ENCODE results near the gene SLC7A10.
"Not testable (repeated sequence)": the region's sequence is repeated elsewhere in the genome, so short reads cannot be mapped to it uniquely, and the experiment has no call there.

SLC7A10 gene

GRCh38 chr19:33236696-33237390, 11.2 kb upstream of the SLC7A10 start:
- no peak for DNase-seq (ENCODE audit: low spot score)

- DNase-seq (ENCODE audit: low spot score): no peak
Measured at GRCh38 chr19:33235996-33236350, 10.3 kb upstream of the SLC7A10 start.

- DNase-seq (ENCODE audit: low spot score): no peak
Measured at GRCh38 chr19:33235269-33235995, 9.8 kb upstream of the SLC7A10 start.

- no peak for DNase-seq (ENCODE audit: low spot score)
Measured at GRCh38 chr19:33234736-33235135, 9.1 kb upstream of the SLC7A10 start.

GRCh38 chr19:33234092-33234491, 8.4 kb upstream of the SLC7A10 start:
- DNase-seq (ENCODE audit: low spot score): no peak

- no peak for DNase-seq (ENCODE audit: low spot score)
Measured at GRCh38 chr19:33233056-33233873, 7.6 kb upstream of the SLC7A10 start.

- DNase-seq (ENCODE audit: low spot score): no peak
Measured at GRCh38 chr19:33232656-33233055, 7.0 kb upstream of the SLC7A10 start.

- no peak for DNase-seq (ENCODE audit: low spot score)
Measured at GRCh38 chr19:33231511-33231910, 5.9 kb upstream of the SLC7A10 start.

GRCh38 chr19:33229962-33230361, 4.3 kb upstream of the SLC7A10 start:
- DNase-seq (ENCODE audit: low spot score): no peak

GRCh38 chr19:33227870-33228599, 2.4 kb upstream of the SLC7A10 start:
- DNase-seq (ENCODE audit: low spot score): no peak

GRCh38 chr19:33227242-33227650, 1.6 kb upstream of the SLC7A10 start:
- no peak for DNase-seq (ENCODE audit: low spot score)

- DNase-seq (ENCODE audit: low spot score): no peak
Measured at GRCh38 chr19:33226550-33227241, 1.0 kb upstream of the SLC7A10 start.

- no peak for DNase-seq (ENCODE audit: low spot score)
Measured at GRCh38 chr19:33224694-33225457, 774 bp downstream of the SLC7A10 start.

GRCh38 chr19:33222255-33222654, 3.4 kb downstream of the SLC7A10 start:
- DNase-seq (ENCODE audit: low spot score): not testable (repeated sequence)

- DNase-seq (ENCODE audit: low spot score): no peak
Measured at GRCh38 chr19:33221638-33222037, 4.0 kb downstream of the SLC7A10 start.

- DNase-seq (ENCODE audit: low spot score): no peak
Measured at GRCh38 chr19:33220735-33221134, 4.9 kb downstream of the SLC7A10 start.

- no peak for DNase-seq (ENCODE audit: low spot score)
Measured at GRCh38 chr19:33220115-33220514, 5.5 kb downstream of the SLC7A10 start.

GRCh38 chr19:33219261-33219815, 6.3 kb downstream of the SLC7A10 start:
- DNase-seq (ENCODE audit: low spot score): no peak

GRCh38 chr19:33217881-33218280, 7.8 kb downstream of the SLC7A10 start:
- DNase-seq (ENCODE audit: low spot score): no peak

GRCh38 chr19:33216198-33216830, 9.3 kb downstream of the SLC7A10 start:
- DNase-seq (ENCODE audit: low spot score): no peak
